Activated CD4-positive, alpha-beta T cell treated with anti-CD3 and anti-CD28 coated beads, Interleukin-2, amount 50 U/mL, for 1 hour (primary cell): ENCODE data around the gene SSBP2.
"Not testable (repeated sequence)": the region's sequence is repeated elsewhere in the genome, so short reads cannot be mapped to it uniquely, and the experiment has no call there.

Experiments used
- DNase-seq: peaks from one replicate; pipeline ENCODE4 v3.0.0-alpha.2; 2020

The SSBP2 gene

GRCh38 chr5:81726297-81726696, 24.6 kb downstream of the SSBP2 start:
- no peak for DNase-seq

DNA sequence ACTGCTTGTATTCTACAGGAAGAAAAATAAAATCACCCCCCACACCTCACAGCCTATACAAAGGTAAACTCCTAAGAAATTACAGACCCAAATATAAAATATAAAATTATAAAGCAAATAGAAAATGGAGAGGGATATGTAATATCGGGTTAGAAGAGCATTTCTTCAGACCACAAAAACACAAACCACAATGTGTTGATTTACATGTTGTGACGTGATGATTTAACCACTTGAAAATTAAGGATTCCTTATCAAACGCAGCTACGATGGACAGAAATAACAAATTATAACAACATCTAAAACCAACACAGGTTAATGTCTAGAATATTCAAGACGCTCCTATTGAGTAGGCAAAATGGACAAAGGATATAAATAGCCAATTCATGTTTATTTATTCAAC, 26.3 kb downstream of the SSBP2 start:
- no peak for DNase-seq

- DNase-seq = no peak
Observed at GRCh38 chr5:81724108-81724507, 26.8 kb downstream of the SSBP2 start.

DNA sequence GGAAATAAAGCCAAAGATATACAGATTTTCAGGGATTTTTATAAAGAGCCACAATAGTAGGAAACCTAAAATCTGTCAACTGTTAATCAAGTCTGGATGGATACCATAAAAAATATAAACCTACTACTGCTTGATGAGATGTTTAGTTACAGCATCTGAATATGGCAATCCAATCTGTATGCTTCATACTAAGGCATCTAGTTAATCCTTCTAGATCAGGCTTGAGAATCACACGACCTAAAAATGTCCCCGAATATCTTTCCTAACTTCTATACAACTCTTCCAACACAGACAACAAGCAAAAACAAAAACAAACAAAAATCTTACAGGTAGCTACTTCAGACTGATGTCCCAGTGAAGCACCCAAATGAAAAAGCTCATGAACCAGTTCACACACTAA, 29.8 kb downstream of the SSBP2 start:
- DNase-seq = no peak

DNA sequence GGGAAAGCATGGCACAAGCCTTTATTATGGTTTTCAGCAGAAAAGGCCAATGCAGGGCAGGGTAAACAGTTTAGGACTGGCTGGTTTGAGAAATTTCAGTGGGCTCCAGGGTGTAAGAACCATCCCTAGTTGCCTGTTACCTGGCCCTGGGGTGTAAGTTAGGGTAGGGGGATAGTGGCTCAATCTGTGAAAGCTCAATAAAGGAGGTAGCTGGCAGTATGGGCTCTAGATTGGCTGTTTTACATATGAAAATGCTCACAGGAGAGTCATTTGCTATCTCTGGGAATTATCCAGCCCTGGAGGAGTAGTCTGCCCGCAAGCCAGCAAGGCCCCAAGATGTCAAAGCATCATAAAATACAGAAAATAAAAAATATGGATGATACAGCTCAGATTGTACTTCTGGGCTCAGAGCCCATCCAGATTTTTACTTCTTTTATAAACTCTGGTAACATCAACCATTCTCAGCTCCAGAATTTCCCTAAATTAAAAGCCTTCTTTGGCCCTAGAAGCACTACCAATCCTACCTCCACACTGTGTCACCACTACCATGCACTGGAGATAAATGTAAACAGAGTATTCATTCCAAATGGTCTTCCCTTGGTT, 31.1 kb downstream of the SSBP2 start:
- no peak for DNase-seq

DNA sequence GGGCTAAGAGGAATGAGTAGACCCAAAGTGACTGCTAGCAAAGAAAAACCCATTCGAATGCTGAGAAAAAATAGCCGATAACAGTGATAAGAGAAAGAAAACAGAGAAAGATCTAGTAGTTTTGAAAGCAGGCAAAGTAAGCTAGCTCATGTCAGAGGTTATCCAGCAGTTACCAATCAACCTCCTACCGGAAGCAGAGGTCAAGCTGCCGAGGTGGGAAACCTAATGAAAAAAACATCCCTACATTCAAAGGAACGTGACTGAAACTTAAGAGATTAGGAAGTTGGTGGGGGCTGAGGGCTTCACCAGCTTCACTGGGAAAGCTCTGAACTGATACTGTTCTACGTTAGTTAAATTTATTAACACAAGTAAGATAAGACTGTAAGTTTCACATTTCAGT, 32.6 kb downstream of the SSBP2 start:
- DNase-seq = no peak

DNA sequence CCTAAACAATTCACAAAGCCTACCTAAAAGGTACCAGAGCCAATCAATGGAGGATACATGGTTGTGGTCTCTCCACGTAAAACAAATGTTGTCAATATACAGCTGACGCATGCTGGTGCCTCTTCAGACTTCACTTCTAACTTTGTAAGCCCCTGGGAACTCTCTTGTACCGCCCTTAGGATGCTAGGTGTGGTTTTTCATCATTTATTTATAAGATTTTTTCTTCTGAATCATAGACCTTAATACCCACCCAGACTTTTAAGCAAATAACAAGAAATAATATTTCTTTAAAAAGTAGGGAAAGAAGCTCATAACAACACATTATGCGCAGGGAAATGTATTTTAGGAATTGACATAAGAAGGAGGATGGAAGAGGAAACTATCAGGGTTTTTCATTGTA, 33.0 kb downstream of the SSBP2 start:
- no peak for DNase-seq

DNA sequence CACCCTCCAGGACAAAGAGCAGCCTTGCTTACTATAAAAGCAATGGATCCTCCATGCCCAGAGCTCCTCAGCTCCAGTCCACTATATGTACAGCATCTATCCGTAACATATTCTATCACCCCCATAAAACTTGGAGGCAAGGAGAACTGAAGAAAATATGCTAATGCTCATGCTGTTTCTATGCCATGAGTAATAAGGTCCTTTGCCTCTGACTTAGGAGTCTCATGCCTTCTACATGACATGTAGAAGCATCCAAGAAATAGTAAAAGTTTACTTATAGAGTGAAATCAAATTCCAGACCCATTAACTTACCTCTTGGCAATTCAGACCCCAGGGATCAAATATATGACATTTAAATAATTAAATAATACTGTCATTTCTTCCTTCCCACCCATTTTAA, 33.7 kb downstream of the SSBP2 start:
- DNase-seq = no peak

DNA sequence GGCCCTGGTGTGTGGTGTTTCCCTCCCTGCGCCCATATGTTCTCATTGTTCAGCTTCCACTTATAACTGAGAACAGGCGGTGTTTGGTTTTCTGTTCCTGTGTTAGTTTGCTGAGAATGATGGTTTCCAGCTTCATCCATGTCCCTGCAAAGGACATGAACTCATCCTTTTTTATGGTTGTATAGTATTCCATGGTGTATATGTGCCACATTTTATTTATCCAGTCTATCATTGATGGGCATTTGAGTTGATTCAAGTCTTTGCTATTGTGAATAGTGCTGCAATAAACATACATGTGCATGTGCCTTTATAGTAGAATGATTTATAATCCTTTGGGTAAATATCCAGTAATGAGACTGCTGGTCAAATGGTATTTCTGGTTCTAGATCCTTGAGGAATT, 36.8 kb downstream of the SSBP2 start:
- not testable (repeated sequence) for DNase-seq

DNA sequence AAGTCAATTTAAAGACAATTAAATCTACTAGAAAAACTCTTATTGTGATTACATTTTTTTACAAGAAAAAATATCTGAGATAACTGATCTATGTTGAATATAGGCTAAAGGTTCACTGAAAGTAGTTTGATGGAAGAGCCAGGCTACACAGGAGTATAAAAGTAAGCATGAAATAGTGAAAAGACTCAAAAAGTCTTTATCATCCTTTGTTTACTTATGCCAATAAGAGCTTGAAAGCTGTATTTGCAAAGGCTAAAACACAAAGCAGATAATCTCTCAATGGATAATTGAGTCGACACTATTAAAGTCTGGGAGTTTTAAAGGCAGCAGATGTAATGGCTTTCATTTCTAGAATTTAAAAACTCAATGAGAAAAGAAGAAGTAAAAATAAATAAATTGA, 42.0 kb downstream of the SSBP2 start:
- no peak for DNase-seq

GRCh38 chr5:81703840-81704239, 47.1 kb downstream of the SSBP2 start:
- no peak for DNase-seq

DNA sequence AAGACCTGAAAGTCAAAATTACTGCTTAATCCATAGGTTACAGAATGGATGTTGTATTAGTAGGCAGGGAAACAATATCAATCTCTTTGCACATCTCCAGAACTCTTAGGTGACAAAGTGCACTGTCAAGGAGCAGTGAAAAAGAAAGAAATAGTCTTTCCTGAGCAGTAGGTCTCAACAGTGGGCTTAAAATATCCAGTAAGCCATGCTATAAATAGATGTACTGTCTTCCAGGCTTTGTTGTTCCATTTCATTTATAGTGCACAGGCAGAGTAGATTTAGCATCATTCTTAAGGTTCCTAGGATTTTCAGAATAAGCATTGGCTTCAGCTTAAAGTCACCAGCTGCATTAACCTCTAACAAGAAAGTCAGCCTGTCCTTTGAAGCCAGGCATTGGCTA, 50.7 kb downstream of the SSBP2 start:
- DNase-seq = no peak

DNA sequence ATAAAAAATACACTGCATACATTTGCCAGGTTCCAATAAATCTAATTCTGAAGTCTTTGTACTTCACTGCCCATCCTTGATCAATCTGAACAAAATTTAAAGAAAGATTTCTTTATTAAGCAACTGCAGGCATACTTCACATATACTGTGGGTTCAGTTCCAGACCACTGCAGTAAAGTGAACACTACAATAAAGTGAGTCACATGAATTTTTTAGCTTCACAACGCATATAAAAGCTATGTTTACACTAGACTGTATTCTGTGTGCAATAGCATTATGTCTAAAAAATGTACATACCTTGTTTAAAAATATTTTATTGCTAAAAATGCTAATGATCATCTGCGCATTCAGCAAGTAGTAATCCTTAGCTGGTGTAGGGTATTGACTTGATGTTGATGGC, 52.1 kb downstream of the SSBP2 start:
- no peak for DNase-seq

DNA sequence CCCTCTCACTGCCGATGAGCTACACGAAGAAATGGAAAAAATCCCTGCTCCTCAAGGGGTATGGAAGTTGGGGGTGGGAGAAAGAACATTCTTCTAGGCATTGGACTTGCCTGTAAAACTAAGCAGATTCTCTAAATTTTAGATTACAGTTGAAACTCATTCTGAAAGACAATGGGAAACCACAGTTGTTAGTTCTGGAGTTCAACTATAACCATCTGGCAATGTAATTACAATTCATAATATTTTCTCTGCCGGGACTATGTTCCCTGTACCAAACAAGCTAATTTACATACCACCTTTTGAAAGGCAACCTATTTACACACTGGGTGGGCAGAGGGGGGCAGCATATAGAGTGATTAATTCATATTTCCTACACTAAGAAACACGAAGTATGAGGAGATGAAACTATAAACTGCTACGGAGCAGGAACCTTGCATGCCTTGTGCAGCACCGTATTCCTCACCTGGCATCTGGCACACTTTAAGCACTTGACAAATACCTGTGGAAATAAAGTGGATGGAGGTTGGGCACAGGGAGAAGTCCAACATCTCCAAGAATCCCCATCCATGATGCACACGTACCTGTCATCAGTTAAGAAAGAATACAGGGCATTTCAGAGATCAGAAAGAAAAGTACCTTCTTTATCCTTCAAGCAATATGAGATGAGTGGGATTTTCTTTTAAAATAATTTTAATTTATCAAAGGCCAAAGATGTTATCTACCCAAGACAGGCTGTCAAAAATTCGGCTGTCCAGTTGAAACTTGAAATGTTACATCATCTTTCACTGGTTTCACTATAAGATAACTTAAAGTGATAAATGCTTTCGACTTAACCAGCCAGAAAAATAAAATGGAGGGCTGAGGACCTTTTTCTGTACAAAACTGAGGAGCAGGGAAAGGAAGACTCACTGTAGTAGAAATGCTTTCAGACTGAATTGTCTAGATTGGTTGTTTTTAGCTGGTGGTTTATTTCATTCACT, 54.2 kb downstream of the SSBP2 start:
- DNase-seq = no peak

- DNase-seq = no peak
Observed at GRCh38 chr5:81694726-81695125, 56.2 kb downstream of the SSBP2 start.

- DNase-seq = no peak
Observed at GRCh38 chr5:81688215-81688614, 62.7 kb downstream of the SSBP2 start.

DNA sequence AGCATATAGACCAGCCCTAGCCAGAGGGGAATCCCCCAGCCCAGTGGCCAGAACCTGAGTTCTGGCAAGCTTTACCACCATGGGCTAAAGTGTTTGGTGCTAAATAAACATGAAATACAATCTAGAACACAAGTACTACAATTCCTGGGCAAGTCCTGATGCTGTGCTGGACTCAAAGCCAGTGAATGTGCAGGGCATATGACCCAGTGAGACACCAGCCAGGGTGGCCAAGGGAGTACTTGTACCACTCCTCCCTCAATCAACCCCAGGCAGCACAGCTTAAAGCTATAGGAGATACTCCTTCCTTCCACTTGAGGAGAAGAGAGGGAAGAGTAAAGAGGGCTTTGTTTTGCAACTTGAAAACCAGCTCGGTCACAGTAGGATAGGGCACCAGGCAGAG, 63.6 kb downstream of the SSBP2 start:
- no peak for DNase-seq

- DNase-seq = no peak
Observed at GRCh38 chr5:81685471-81685870, 65.4 kb downstream of the SSBP2 start.

DNA sequence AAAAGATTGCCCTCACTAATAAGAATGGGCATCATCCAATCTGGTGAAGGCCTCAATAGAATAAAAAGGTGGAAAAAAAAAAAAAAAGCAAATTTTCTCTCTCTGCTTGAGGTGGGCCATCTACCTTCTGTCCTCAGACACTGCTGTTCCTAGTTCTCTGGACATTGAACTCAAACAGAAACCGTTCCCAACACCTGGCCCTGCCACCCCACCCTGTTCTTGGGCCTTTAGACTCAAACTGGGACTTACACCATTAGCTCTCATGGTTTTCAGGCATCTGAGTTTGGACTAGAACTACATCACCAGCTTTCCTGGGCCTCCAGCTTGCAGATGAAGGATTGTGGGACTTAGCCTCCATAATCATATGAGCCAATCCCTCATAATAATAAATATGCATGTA, 71.0 kb downstream of the SSBP2 start:
- DNase-seq = no peak

- no peak for DNase-seq
Observed at GRCh38 chr5:81675420-81675819, 75.5 kb downstream of the SSBP2 start.

DNA sequence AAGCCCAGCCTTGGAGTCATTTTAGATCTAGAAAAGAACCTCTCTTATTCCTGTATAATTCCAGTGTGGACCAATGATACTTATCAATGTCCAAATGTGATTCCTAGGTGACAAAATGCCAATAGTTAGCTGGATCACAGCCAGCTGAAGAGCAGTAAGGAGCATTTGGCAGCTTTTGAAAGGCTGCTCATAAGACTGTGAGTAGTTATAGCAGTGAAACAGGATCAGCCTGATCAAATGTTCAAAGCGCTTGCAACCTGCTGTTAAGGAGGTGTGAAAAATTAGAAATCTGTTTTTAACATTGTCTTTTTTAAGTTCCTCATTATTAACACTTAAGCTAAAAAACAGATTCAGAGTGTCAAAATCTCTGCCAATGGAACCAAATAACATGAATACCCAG, 85.1 kb downstream of the SSBP2 start:
- DNase-seq = no peak

DNA sequence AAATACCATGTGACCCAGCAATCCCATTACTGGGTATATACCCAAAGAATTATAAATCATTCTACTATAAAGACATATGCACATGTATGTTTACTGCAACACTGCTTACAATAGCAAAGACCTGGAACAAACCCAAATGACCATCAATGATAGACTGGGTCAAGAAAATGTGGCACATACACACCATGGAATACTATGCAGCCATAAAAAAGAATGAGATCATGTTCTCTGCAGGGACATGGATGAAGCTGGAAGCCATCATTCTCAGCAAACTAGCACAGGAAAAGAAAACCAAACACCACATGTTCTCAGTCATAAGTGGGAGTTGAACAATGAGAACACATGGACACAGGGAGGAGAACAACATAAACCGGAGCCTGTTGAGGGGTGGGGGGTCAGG, 90.3 kb downstream of the SSBP2 start:
- DNase-seq = not testable (repeated sequence)

DNA sequence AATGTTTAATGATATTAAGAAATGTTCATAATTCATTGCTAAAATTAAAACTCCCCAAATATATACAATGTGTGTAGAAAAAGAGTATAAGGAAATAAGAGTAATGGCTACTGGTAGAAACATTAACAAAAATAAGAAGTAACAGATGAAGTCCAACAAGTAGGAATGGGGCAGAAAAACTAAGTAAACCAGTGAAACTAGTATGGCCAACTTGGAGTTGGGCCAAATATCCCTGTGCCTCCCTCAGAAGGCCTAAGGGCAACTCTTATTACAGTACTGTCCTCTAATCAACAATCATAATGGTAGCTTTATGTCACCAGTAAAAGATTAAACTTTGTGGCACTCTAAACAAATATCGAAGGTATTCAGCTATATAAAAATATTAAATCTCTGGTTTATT, 93.5 kb downstream of the SSBP2 start:
- no peak for DNase-seq

DNA sequence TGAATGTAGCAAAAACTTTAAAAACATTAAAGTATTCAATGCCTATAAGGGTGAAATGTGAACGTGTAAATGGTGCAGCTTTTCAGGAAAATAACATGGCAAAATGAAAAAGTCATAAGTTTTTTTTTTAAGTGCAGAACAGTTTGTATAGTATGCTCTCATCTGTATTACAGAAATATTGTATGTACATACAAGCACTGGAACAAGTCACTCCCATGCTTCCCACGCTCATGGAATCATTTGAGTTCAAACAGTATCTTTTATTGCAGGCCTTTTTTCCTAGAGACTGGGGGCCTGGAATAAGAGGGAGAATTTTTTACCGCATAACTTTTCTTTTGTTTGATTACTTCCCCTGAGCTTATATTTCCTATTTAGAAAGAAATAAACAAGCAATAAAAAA, 94.1 kb downstream of the SSBP2 start:
- no peak for DNase-seq

DNA sequence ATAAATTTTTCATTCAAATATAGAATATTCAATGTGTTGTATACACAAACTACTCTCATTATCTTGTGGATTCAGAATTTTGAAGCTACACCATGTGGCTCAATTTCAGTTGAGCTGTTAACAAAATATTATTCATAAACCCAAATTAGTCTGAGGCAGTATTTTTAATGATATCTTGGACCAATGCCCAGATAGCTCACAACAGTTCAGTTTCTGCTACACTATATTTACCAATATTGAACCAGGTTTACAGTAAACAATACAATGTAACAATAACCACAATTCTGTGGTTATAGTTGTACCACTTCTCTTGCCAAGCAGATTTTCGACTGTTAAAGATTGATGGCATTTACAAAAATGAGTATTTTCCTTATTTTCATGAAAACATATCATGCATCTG, 99.9 kb downstream of the SSBP2 start:
- no peak for DNase-seq
